IPS-18a (cell line): ENCODE measurements around the gene MRPS35.

Experiments
- H3K27ac ChIP-seq: one replicate; pipeline ENCODE4 v1.5.1; 2013; ENCODE audit warnings: low read length
- H3K27me3 ChIP-seq: one replicate; pipeline ENCODE4 v1.6.1; 2013; ENCODE audit warnings: mild to moderate bottlenecking, low read length; ENCODE audit not compliant: control insufficient read depth, insufficient read depth
- H3K36me3 ChIP-seq: one replicate; pipeline ENCODE4 v1.6.1; 2013; ENCODE audit warnings: low read depth, low read length; ENCODE audit not compliant: control insufficient read depth
- H3K4me1 ChIP-seq: one replicate; pipeline ENCODE4 v1.6.1; 2013; ENCODE audit warnings: low read depth, low read length; ENCODE audit not compliant: control insufficient read depth
- H3K4me3 ChIP-seq: one replicate; pipeline ENCODE4 v1.5.1; 2013; ENCODE audit warnings: low read length
- H3K9ac ChIP-seq: one replicate; pipeline ENCODE4 v1.6.1; 2013; ENCODE audit warnings: mild to moderate bottlenecking, low read length, moderate library complexity
- H3K9me3 ChIP-seq: one replicate; pipeline ENCODE4 v1.6.1; 2013; ENCODE audit warnings: low read depth, low read length; ENCODE audit not compliant: control insufficient read depth

Gene MRPS35

DNA sequence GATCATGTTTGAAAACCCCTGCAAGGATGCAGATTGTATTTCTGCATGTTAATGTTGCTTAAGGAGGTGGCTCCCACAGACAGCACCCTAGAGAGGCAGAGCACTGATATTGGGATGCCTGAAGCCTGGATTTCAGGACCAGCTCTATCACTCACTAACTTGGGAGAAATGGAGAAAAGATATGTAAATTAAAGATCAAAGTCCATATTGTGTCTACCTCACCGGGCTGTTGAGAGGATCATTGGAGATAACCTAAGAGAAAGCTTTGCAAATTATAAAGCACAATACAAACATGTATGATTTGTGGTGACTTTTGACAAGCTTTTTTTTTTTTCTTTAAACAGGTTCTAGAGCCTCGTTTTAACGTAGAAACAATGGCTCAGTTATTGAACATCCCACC is 22.0 kb upstream of the MRPS35 start:
- Histone ChIP-seq H3K27ac (no peak overlapping the region), H3K4me1 (no peaks in the 10 kb centered on the region), H3K9ac (no peak overlapping the region), H3K4me3 (no peak overlapping the region), H3K27me3 (no peaks in the 10 kb centered on the region), H3K9me3 (no peaks in the 10 kb centered on the region), H3K36me3 (peaks cover 18% of the 10 kb centered on the region)

DNA sequence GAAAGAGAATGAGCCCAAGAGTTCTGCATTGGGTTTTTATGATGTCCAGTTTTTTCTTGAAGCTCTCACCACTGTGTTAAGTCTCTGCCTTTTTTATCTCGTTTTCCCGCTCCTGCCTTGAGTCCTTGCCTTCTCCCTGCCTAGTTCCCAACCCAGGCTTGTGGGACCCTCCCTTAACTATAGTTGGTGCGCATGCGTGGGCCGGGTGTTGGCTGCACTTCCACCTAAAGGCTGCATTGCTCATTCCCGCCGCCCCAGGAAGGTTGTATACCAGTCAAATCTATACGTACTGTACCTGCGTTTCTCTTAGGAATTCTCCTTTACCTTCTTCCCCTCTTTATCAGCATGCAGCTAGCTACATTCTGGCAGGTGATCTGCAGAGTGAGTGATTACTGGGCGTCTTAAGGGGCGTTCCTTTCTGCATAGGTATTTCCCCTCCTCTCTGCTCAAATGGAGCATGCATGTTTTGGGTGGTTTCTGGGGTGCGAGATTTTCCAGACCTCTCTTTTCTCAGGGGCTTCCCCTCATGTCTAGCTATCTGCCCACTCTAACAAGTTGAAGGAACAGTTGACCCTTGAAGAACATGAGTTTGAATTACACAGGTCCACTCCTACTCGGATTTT is 21.0 kb upstream of the MRPS35 start:
- H3K9ac ChIP-seq, result no peak overlapping the region
- no peaks in the 10 kb centered on the region for H3K27me3 ChIP-seq
- H3K27ac ChIP-seq, result no peak overlapping the region
- H3K9me3 ChIP-seq, result no peaks in the 10 kb centered on the region
- no peak overlapping the region for H3K4me3 ChIP-seq
- no peaks in the 10 kb centered on the region for H3K4me1 ChIP-seq
- peaks cover 18% of the 10 kb centered on the region for H3K36me3 ChIP-seq

- no peaks in the 10 kb centered on the region for H3K4me1 ChIP-seq
- H3K9me3 ChIP-seq, result no peaks in the 10 kb centered on the region
- H3K27me3 ChIP-seq, result no peaks in the 10 kb centered on the region
- H3K27ac ChIP-seq, result no peak overlapping the region
- peaks cover 16% of the 10 kb centered on the region for H3K36me3 ChIP-seq
- no peak overlapping the region for H3K4me3 ChIP-seq
- H3K9ac ChIP-seq, result no peak overlapping the region
These were observed 17.2 kb upstream of the MRPS35 start for GRCh38 chr12:27693403-27693802.

GRCh38 chr12:27695556-27696292 is 14.9 kb upstream of the MRPS35 start:
- Histone ChIP-seq H3K27ac (no peak overlapping the region), H3K36me3 (peaks cover 13% of the 10 kb centered on the region), H3K4me1 (no peaks in the 10 kb centered on the region)

DNA sequence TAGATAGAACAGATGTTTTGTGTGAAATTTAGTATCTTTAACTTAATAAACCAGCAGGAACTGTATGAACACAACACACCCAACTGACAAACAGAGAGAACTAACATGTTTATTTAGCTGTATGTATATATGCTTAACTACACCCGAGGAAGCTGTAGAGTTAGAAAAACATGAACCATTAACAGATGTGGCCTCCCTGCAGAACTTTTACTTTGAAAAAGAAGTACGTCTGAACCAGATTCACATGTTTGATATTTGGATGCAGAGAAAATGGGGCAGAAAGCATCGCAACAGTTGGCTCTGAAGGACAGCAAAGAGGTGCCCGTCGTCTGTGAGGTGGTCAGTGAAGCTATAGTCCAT is 14.4 kb upstream of the MRPS35 start, which contains the start of gene REP15:
TSS of gene REP15 (plus strand) at position 155 of the 360 bp plus-strand sequence. CDS start at position 271, 116 bp downstream.
- H3K9me3 ChIP-seq, result no peaks in the 10 kb centered on the region
- peaks cover 13% of the 10 kb centered on the region for H3K36me3 ChIP-seq
- H3K9ac ChIP-seq, result no peak within 1 kb of the TSS
- no peak within 1 kb of the TSS for H3K4me3 ChIP-seq
- no peaks in the 10 kb centered on the region for H3K4me1 ChIP-seq
- H3K27me3 ChIP-seq, result no peaks in the 10 kb centered on the region
- no peak within 1 kb of the TSS for H3K27ac ChIP-seq

More at GRCh38 chr12:27695556-27696292, 14.9 kb upstream of the MRPS35 start:
- H3K9ac ChIP-seq, result no peak overlapping the region
- H3K4me3 ChIP-seq, result no peak overlapping the region
- no peaks in the 10 kb centered on the region for H3K9me3 ChIP-seq
- no peaks in the 10 kb centered on the region for H3K27me3 ChIP-seq

GRCh38 chr12:27696864-27697564 is 13.6 kb upstream of the MRPS35 start:
- Histone ChIP-seq H3K27ac (no peak overlapping the region), H3K36me3 (peaks cover 9% of the 10 kb centered on the region), H3K4me3 (no peak overlapping the region), H3K27me3 (no peaks in the 10 kb centered on the region), H3K4me1 (no peaks in the 10 kb centered on the region), H3K9me3 (no peaks in the 10 kb centered on the region), H3K9ac (no peak overlapping the region)

DNA sequence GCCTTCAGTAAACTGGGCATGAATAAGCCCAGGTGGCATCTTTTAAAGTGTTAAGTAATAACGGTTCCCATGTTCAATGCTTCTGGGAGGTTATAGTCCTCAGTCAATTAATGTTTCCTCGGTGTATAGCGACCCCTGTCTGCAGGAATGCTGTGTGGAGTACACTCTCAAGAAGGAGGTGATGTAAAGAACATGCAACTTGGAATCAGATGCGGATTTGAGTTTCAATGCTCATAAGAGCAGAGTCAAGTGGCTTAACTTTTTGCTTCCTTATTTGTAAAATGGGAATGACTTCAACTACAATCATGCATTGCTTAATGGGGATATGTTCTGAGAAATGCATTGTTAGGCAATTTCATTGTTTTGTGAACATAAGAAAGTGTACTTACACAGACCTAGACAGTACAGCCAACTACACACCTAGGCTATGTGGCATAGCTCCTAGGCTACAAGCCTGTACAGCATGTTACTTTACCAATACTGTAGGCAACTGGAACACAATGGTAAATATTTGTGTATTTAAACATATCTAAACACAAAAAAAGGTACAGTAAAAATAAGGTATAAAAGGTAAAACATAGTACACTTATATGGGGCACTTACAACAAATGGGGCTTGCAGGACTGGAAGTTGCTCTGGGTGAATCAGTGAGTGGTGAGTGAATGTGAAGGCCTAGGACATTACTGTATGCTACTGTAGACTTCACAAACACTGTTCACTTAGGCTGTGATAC is 6.7 kb upstream of the MRPS35 start:
- H3K4me3 ChIP-seq, result no peak overlapping the region
- no peaks in the 10 kb centered on the region for H3K9me3 ChIP-seq
- no peaks in the 10 kb centered on the region for H3K27me3 ChIP-seq
- no peak overlapping the region for H3K27ac ChIP-seq
- no peaks in the 10 kb centered on the region for H3K4me1 ChIP-seq
- no peak overlapping the region for H3K9ac ChIP-seq
- H3K36me3 ChIP-seq, result no peaks in the 10 kb centered on the region

DNA sequence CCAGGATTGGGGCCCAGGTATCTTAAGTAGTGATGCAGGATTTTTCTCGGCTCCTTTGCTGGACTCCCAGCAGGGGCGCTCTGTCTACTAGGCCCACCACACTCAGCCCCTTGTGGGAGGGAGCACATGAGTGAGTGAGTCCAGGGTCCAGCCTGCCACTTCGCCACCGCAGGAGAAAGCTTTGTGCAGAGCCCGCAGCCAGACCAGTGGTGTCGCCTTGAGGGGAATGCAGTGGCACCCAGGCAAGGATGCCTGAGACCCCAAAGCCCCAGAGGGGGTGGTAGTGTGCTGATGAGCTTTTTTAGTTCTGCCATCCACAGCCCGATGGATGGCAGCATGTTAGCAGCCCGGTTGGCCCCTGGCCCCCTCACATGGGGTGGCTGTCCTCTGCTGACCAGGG is 5.4 kb upstream of the MRPS35 start:
- Histone ChIP-seq H3K9me3 (no peaks in the 10 kb centered on the region), H3K36me3 (no peaks in the 10 kb centered on the region), H3K4me3 (no peak overlapping the region), H3K4me1 (no peaks in the 10 kb centered on the region), H3K27ac (no peak overlapping the region), H3K9ac (no peak overlapping the region), H3K27me3 (no peaks in the 10 kb centered on the region)

DNA sequence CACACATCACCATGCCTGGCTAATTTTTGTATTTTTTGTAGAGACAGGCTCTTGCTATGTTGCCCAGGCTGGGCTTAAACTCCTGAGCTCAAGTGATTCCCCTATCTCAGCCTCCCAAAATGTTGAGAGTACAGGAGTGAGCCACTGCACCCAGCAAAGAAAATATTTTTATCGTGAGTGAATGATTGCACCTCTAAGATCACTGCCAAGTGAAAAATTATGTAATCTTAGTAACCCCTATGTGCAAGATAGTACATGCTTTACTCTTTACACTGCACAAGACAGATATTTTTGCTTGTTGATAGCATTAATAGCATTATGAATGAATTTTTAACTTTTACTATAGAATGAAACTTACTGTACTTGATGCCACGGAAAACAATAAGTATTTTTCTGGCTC is 3.4 kb upstream of the MRPS35 start:
- H3K9ac ChIP-seq, result no peak overlapping the region
- H3K9me3 ChIP-seq, result no peaks in the 10 kb centered on the region
- no peak overlapping the region for H3K4me3 ChIP-seq
- H3K27me3 ChIP-seq, result no peaks in the 10 kb centered on the region
- H3K4me1 ChIP-seq, result no peaks in the 10 kb centered on the region
- H3K36me3 ChIP-seq, result no peaks in the 10 kb centered on the region
- no peak overlapping the region for H3K27ac ChIP-seq

DNA sequence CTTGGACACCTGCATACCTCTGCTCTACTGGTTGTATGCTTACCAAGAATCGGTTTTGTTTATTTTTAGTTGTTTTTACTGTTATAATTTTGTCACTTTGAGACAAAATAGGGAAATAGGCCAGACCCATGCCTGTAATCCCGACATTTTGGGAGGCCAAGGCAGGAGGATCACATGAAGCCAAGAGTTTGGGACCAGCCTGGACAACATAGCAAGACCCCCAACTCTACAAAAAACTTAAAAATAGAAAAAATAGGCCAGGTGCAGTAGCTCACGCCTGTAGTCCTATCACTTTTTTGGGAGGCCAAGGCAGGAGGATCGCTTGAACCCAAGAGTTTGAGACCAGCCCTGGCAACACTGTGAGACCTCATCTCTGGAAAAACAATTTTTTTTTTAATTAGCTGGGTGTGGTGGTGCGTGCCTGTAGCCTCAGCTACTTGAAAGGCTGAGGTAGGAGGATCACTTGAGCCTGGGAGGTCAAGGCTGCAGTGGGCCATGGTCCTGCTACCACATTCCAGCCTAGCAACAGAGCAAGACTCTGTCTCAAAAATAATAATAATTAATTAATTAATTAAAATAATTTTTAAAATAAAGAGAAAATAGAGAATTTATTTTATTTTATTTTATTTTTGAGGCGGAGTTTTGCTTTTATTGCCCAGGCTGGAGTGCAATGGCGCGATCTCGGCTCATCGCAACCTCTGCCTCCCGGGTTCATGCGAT is 1.3 kb upstream of the MRPS35 start:
- Histone ChIP-seq H3K9me3 (no peaks in the 10 kb centered on the region), H3K27ac (no peak overlapping the region), H3K4me1 (no peaks in the 10 kb centered on the region), H3K36me3 (no peaks in the 10 kb centered on the region), H3K27me3 (no peaks in the 10 kb centered on the region), H3K9ac (no peak overlapping the region), H3K4me3 (no peak overlapping the region)
